AG09319 (cell line): ENCODE measurements around the gene GLIS2.

Source experiments
- DNase-seq: peaks from one replicate; pipeline ENCODE4 v3.0.0-alpha.2; 2010; ENCODE audit warnings: low read depth; ENCODE audit errors: extremely low read depth
- TF ChIP-seq, protein P1 (sequence below): IDR thresholded peaks from 2 replicates; pipeline ENCODE4 v1.5.1; 2011; ENCODE audit warnings: low read depth, mild to moderate bottlenecking, inconsistent platforms, low read length, moderate library complexity

The GLIS2 gene

DNA sequence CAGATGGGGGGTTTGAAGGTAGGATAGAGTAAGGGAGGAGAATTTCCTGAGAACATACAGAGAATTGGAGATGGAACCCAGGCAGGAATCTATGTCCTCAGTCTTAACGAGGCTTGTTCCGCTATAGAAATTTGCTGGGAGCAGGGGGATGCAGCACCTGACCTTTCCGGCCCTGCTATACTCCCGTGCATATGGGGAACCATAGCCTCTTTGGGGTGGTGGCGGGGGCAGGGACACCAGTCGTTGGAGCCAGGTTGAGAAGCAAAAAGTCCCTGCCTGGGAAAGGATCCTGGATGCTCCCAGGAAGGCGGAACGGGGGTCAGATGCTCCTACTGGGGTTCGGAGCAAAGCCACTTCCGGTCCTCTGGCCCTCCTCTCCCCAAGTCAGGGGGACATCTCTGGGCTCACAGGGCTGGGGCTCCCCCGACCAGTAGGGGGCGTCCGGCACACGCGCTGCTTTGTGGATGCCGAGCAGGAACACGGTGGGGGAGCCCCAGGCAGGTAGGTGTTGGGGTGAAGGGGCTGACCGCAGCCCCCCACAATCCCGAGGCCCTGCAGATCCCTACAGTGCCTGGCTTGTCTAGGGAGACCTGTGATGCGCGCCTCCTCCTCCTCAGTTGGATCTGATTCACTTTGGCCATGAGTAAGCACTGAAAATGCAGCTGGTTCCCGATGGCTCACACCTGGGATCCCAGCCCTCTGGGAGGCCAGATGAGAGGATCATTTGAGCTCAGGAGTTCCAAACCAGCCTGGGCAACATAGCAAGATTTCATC, 27.5 kb upstream of the GLIS2 start:
- no peak for DNase-seq
- TF ChIP-seq, protein P1, sequence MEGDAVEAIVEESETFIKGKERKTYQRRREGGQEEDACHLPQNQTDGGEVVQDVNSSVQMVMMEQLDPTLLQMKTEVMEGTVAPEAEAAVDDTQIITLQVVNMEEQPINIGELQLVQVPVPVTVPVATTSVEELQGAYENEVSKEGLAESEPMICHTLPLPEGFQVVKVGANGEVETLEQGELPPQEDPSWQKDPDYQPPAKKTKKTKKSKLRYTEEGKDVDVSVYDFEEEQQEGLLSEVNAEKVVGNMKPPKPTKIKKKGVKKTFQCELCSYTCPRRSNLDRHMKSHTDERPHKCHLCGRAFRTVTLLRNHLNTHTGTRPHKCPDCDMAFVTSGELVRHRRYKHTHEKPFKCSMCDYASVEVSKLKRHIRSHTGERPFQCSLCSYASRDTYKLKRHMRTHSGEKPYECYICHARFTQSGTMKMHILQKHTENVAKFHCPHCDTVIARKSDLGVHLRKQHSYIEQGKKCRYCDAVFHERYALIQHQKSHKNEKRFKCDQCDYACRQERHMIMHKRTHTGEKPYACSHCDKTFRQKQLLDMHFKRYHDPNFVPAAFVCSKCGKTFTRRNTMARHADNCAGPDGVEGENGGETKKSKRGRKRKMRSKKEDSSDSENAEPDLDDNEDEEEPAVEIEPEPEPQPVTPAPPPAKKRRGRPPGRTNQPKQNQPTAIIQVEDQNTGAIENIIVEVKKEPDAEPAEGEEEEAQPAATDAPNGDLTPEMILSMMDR, result peak; percentile 99

DNA sequence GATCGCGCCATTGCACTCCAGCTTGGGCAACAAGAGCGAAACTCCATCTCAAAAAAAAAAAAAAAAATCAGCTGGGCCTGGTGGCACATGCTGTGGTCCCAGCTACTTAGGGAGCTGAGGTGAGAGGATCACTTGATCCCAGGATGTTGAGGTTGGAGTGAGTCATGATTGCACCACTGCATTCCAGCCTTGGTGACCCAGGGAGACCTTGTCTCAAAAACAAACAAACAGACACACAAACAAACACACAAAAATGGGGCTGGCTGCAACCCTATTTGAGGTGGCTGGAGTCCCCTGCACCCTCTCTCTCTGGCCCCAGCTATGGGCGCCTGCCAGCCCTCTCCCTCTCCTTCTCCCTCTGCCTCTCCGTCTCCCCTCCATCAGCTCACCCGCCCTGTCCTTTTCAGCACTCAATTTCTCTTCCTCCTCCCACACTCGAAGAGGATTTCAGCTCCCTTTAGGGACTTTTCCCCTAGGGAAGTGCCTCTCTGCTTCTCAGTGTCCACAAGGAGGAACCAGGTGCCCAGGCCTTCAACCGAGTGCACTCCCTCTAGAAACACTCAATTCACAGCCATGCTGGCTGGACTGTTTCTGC, 25.5 kb upstream of the GLIS2 start:
- TF ChIP-seq, protein P1, result peak; percentile 38
- no peak for DNase-seq

DNA sequence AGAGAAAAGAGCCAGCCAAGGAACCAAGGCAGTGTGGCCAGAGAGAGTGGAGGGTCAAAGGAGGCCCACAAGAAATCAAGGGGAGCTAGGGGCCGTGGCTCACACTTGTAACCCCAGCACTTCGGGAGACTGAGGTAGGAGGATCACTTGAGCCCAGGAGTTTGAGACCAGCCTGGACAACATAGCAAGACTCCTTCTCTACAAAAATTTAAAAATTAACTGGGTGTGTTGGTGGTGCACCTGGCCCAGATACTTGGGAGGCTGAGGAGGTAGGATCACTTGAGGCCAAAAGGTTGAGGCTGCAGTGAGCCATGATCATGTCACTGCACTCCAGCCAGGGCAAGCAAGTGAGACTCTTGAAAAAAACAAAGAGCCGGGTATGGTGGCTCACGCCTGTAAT, 24.2 kb upstream of the GLIS2 start:
- DNase-seq, result no peak
- TF ChIP-seq, protein P1, result no peak

DNA sequence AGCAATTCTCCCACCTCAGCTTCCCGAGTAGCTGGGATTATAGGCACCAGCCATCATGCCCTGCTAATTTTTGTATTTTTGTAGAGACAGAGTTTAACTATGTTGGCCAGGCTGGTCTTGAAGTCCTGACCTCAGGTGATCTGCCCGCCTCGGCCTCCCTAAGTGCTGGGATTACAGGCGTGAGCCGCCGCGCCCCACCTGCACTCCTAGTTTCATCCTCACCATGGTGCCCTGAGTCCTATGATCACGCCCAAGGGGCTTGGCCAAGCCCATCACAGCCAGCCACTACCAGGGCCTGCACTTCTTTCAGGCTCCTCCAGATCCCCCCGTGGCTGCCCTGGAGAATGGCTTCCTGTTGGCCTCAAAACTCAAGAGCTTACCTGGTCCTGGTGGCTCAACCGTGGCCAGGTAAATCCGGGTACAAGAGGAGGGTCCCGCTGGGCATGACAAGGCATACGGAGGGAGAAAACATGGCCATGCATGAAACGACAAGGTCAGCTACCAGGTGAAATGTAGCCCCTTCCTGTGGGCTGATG, 22.6 kb upstream of the GLIS2 start:
- TF ChIP-seq, protein P1, result no peak
- no peak for DNase-seq

DNA sequence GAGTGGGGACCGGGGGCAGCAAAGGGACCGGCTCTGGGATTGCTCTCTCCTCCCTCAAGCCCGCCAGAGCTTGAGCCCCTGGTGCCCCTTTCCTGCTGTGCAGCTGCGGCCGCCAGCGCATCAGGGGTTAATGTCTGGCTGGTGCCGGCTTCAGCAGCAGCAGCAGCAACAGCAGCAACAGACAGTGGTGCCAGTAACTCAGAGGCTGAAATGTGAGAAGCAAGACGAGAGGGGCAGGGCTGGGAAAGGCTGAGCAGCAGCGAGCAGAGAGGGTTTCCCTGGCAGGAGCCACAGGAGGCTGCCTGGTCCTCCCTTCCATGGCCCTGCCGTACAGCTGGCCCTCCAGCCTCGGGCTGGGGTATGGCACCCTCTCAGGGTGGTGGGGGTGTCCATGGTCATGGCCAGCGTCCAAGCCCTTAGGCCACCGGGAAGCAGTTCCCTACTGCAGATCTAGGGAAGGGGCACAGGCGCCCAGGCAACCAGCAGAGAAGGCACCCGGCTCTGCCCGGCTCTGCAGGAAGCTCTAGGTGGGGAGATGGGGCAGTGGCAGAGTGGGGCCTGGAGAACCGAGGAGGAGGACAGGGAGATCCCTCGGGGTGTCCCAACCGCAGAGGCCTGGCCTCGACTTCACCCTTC, 21.9 kb upstream of the GLIS2 start:
- TF ChIP-seq, protein P1, result no peak
- no peak for DNase-seq

DNA sequence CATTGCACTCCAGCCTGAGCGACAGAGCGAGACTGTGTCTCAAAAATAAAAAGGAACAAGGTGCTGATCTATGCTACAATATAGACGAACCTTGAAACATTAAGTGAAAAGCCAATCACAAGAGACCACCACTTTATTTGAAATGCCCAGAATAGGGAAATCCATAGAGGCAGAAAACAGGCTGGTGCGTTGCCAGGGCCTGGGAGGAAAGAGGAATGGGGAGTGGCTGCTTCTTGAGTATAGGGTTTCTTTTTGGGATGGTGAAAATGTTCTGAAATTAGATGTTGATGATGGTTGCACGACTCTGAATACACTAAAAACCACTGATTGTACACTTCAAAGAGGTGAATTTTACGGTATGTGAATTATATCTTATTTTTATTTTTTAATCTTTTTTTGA, 20.3 kb upstream of the GLIS2 start:
- TF ChIP-seq, protein P1, result no peak
- no peak for DNase-seq

DNA sequence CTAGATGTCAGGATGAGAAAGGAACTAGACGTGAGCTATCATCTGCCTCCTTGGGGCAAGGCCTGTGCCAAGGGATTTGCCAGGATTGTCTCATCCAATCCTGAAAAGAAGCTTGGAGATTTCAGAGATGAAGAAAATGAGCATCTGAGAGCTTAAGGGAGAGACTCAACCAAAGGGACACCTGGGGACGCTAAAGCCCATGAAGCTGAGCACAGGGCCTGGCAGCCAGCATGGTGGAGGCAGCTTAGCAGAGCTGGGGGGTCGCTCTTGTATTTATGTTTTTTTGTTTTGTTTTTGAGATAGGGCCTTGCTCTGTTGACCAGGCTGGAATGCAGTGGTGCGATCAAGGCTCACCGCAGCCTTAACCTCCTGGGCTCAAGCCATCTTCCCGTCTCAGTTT, 18.4 kb upstream of the GLIS2 start:
- TF ChIP-seq, protein P1, result no peak
- no peak for DNase-seq
